ENCODE data around the gene PPP2CA. TPM values are rescaled to one million over a fixed set of nuclear protein-coding genes. Genes with fewer than 3 reads are reported as not detected.

The PPP2CA gene
- total RNA-seq, 4 donors from 2014 or later, result 110 to 271 (median 191) TPM

DNA sequence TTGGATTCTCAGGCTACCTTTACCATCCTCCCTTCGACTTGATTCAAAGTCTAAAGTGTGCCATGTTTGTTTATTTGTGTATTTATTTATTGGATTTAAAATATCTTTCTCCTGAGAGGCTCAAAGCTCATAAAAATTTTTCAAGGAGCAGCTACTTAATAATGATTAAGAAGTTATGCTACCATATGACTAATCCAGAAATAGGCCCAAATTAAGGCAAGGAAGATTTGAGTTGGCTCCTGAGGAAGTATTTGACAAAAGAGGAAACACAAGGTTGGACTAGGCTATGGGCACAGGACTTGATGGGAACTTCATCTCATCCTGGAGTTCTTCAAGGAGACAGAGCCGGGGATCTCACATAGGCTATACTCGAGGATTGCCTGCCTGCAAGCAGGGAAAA lies 22.4 kb upstream of the PPP2CA start:
- Histone ChIP-seq H3K4me3 (no peak overlapping the region), H3K27ac (no peak overlapping the region), H3K36me3 (no peaks in the 10 kb centered on the region), H3K4me1 (peaks cover 17% of the 10 kb centered on the region), H3K27me3 (no peaks in the 10 kb centered on the region), H3K9me3 (no peaks in the 10 kb centered on the region)
- WGBS, result 85% methylated on average over 3 of the region's 3 CpGs
- DNase-seq (ENCODE audit: low spot score in 2 of 2), result no peak
- TF ChIP-seq, protein P1, sequence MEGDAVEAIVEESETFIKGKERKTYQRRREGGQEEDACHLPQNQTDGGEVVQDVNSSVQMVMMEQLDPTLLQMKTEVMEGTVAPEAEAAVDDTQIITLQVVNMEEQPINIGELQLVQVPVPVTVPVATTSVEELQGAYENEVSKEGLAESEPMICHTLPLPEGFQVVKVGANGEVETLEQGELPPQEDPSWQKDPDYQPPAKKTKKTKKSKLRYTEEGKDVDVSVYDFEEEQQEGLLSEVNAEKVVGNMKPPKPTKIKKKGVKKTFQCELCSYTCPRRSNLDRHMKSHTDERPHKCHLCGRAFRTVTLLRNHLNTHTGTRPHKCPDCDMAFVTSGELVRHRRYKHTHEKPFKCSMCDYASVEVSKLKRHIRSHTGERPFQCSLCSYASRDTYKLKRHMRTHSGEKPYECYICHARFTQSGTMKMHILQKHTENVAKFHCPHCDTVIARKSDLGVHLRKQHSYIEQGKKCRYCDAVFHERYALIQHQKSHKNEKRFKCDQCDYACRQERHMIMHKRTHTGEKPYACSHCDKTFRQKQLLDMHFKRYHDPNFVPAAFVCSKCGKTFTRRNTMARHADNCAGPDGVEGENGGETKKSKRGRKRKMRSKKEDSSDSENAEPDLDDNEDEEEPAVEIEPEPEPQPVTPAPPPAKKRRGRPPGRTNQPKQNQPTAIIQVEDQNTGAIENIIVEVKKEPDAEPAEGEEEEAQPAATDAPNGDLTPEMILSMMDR (IDR thresholded peaks at IDR 0.05), result no peak
- TF ChIP-seq POLR2AphosphoS5 (IDR thresholded peaks at IDR 0.05), result no peak
- no peak for TF ChIP-seq POLR2A (IDR thresholded peaks at IDR 0.05)
- no peak for TF ChIP-seq EP300 (IDR thresholded peaks at IDR 0.05)

DNA sequence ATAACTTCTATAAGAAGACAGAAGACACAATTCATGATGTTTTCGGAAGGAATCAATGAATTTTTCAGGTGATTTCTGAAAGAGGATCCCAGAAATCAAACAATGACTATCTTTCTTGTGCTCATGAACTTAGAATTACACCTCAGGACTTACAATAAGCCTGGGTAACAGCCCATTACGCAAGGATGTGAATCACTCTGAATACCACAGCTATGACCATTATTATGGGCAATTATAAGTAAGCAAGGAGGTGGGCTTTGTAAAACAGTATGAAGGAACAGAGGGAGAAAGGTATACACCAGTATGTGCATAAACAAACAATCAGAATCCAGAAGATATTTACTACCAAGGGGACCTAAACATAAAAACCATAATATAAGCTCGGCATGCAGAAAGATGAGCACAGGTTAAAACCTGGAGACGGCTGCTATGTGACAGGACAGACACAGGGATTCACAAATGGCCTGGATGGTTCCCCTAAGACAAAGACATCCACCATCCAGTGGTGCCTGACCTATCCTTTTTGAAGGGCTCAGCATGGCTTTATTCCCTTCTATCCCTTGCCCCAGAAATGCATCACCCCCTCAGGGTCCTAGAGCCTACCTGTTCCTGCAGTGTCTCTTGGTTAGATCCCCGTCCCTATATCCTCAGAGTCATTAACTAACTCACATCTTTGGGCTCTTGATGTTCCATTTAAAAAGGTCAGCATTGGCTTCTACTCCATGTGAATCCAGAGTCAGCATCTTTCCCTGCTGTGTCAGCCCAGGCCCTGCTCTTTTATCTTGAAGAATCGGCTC lies 21.8 kb upstream of the PPP2CA start:
- WGBS, result 81% methylated on average over 6 of the region's 6 CpGs
- Histone ChIP-seq H3K36me3 (no peaks in the 10 kb centered on the region), H3K9me3 (no peaks in the 10 kb centered on the region), H3K4me1 (peaks cover 17% of the 10 kb centered on the region), H3K27ac (peak overlapping the region; percentile 64), H3K27me3 (no peaks in the 10 kb centered on the region), H3K4me3 (no peak overlapping the region)
- no peak for DNase-seq (ENCODE audit: low spot score in 2 of 2)
- no peak for TF ChIP-seq POLR2A (IDR thresholded peaks at IDR 0.05)
- TF ChIP-seq EP300 (IDR thresholded peaks at IDR 0.05), result no peak
- TF ChIP-seq, protein P1 (IDR thresholded peaks at IDR 0.05), result no peak
- TF ChIP-seq POLR2AphosphoS5 (IDR thresholded peaks at IDR 0.05), result no peak

DNA sequence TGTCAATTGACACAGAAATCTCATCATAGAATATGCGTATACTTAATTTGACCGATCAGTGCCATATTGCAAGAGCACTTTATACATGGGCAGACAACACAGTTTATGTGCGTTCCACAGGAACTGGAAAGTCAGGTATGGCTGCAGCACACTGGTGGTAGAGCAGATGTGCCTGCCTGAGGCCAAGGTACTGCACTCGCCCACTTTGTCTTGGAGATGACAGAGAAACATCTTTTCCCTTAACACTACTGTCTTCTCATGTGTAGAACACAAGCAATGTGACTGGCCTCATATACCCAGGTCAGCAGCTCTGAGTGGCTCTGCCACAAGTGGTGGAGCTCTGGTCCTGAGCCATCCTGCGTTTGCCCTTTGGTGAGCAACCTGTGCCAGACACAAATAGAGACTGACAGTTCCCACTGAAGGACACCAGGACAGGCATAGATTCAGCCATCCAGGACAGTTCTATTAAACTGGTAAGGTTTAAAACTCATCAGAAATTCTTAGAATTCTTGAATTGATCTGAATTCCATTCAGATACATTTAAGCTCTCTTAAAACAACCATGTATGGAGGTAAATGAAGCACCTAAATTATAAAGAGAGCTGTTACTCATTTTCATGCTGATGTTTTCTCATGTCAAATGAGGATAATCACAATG lies 21.0 kb upstream of the PPP2CA start:
- H3K4me3 ChIP-seq, result no peak overlapping the region
- H3K27ac ChIP-seq, result peak overlapping the region; percentile 64

DNA sequence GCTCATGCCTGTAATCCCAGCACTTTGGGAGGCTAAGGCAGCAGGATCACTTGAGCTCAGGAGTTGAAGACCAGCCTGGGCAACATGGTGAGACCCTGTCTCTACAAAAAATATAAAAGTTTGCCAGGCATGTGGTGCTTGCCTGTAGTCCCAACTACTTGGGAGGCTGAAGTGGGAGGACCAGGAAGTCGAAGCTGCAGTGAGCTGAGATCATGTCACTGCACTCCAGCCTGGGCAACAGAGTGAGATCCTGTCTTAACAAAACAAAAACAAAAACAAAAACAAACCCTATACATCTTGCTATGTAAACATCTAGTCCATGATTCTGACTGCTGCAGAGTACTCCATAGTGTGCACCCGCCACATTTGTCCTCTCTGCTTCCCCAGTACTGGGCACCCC lies 19.8 kb upstream of the PPP2CA start:
- 97% methylated on average over 2 of the region's 2 CpGs for WGBS
- Histone ChIP-seq H3K4me1 (peaks cover 20% of the 10 kb centered on the region), H3K36me3 (no peaks in the 10 kb centered on the region), H3K9me3 (no peaks in the 10 kb centered on the region), H3K27ac (peak overlapping the region; percentile 64), H3K4me3 (no peak overlapping the region), H3K27me3 (no peaks in the 10 kb centered on the region)
- no peak for DNase-seq (ENCODE audit: low spot score in 2 of 2)
- TF ChIP-seq EP300 (IDR thresholded peaks at IDR 0.05) (no peak), POLR2AphosphoS5 (IDR thresholded peaks at IDR 0.05) (no peak), POLR2A (IDR thresholded peaks at IDR 0.05) (no peak)
- TF ChIP-seq, protein P1 (IDR thresholded peaks at IDR 0.05), result no peak

More for the DNA sequence above, 21.0 kb upstream of the PPP2CA start:
- Histone ChIP-seq H3K27me3 (no peaks in the 10 kb centered on the region), H3K4me1 (peaks cover 17% of the 10 kb centered on the region), H3K9me3 (no peaks in the 10 kb centered on the region), H3K36me3 (no peaks in the 10 kb centered on the region)
- no peak for TF ChIP-seq POLR2AphosphoS5 (IDR thresholded peaks at IDR 0.05)
- TF ChIP-seq EP300 (IDR thresholded peaks at IDR 0.05), result no peak
- TF ChIP-seq, protein P1 (IDR thresholded peaks at IDR 0.05), result no peak
- TF ChIP-seq POLR2A (IDR thresholded peaks at IDR 0.05), result no peak
- no peak for DNase-seq (ENCODE audit: low spot score in 2 of 2)
- WGBS, result 79% methylated on average over 4 of the region's 5 CpGs

DNA sequence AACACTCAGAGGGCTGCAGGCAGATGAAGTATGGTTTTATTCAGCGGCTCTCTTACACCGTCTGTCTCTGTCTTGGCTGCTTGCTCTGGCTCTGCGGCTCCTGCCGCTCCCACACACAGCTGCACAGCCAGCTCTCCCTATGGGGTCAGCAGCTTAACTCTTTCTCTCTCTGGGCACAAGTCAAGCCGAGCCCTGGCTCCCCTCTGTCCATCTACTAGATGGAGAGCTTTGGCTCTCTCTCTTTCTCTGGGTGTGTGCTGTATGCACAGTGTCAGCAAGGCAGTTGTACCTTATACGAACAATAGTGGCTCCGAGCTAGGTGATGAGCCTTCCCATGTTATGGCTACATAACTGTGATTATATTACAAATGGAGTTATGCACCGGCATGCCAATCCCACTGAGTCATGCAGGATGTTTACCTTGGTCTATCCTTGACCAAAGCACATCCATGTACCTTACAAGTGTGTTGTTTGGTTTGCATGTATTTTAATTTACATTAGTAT lies 19.3 kb upstream of the PPP2CA start:
- Histone ChIP-seq H3K4me1 (peaks cover 20% of the 10 kb centered on the region), H3K4me3 (no peak overlapping the region), H3K27me3 (no peaks in the 10 kb centered on the region), H3K9me3 (no peaks in the 10 kb centered on the region), H3K36me3 (no peaks in the 10 kb centered on the region), H3K27ac (peak overlapping the region; percentile 64)
- DNase-seq (ENCODE audit: low spot score in 2 of 2), result no peak
- TF ChIP-seq POLR2A (IDR thresholded peaks at IDR 0.05) (no peak), EP300 (IDR thresholded peaks at IDR 0.05) (no peak), POLR2AphosphoS5 (IDR thresholded peaks at IDR 0.05) (no peak)
- TF ChIP-seq, protein P1 (IDR thresholded peaks at IDR 0.05), result no peak
- 37% methylated on average over 8 of the region's 8 CpGs for WGBS

Measured in suprapubic skin (tissue), 4 donors.